VCaP (cell line): ENCODE results near the gene HEBP1.

Experiments used
- H3K27ac ChIP-seq: fragments of 450-650 bp; 2 replicates; pipeline ENCODE4 v1.5.1; 2017
- TF ChIP-seq, protein P1 (sequence below): fragments of 450-650 bp; conservative IDR thresholded peaks from 2 replicates; pipeline ENCODE4 v1.5.1; 2017; ENCODE audit warnings: mild to moderate bottlenecking, moderate library complexity

The HEBP1 gene

DNA sequence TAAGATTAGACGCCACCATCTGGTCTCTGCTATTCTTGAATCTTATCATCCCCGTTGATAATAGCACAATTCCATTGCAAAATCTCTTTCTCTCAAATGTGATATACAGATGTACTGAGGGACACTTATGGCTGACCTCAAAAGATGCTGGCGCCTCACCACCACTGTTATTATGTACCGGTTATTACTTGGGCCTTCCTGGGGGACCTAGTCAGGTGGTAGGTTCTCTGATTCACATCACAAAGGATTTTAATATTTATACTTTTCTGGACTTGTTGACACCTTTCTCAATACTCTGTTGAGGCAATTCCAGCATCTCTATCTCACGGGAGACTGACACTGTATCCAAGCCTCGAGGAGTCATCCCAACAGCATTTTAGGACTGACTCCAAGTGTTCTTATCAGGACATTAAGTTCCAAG lies 22.8 kb upstream of the HEBP1 start:
- TF ChIP-seq, protein P1, sequence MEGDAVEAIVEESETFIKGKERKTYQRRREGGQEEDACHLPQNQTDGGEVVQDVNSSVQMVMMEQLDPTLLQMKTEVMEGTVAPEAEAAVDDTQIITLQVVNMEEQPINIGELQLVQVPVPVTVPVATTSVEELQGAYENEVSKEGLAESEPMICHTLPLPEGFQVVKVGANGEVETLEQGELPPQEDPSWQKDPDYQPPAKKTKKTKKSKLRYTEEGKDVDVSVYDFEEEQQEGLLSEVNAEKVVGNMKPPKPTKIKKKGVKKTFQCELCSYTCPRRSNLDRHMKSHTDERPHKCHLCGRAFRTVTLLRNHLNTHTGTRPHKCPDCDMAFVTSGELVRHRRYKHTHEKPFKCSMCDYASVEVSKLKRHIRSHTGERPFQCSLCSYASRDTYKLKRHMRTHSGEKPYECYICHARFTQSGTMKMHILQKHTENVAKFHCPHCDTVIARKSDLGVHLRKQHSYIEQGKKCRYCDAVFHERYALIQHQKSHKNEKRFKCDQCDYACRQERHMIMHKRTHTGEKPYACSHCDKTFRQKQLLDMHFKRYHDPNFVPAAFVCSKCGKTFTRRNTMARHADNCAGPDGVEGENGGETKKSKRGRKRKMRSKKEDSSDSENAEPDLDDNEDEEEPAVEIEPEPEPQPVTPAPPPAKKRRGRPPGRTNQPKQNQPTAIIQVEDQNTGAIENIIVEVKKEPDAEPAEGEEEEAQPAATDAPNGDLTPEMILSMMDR: no peak
- no peak overlapping the region for H3K27ac ChIP-seq

DNA sequence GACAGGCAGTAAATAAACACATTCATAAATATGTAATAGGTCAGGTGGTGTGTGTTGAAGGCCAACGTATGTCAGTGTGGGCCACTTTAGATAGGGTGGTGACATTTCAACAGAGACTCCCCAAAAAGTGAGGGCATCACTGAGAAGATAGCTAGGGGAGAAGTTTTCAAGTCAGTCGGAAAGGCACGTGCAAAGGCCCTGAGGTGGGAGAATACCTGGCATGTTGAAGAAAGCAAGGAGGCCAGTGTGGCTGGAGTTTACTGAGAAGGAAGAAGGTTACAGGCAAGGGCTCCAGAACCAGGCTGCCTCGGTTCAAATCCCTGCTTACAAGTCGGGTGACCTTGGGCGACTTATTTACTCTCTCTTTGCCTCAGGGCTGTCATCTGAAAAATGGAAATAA lies 11.0 kb upstream of the HEBP1 start:
- TF ChIP-seq, protein P1: no peak
- H3K27ac ChIP-seq: no peak overlapping the region

DNA sequence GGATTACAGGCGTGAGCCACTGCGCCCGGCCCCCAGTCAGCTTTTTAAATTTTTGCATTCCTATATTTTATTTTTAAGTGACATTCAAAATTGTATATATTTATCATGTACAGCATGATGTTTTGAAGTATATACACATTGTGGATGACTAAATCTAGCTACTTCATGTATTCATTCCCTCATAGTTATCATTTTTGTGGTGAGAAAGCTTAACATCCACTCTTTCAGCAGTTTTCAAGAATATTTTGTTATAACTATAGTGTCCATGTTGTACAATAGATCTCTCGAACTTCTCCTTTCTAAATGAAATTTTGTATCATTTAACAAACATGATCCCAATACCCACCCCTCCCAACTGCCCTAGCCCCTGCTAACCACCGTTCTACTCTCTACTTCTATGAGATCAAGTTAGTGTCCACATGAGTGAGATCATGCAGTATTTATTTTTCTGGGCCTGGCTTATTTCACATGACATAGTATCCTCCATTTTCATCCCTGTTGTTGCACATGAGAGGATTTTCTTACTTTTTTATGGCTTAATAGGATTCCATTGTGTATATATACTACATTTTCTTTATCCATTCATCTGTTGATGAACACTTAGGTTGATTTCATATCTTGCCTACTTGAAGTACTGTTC lies 8.8 kb upstream of the HEBP1 start:
- TF ChIP-seq, protein P1: no peak
- no peak overlapping the region for H3K27ac ChIP-seq

DNA sequence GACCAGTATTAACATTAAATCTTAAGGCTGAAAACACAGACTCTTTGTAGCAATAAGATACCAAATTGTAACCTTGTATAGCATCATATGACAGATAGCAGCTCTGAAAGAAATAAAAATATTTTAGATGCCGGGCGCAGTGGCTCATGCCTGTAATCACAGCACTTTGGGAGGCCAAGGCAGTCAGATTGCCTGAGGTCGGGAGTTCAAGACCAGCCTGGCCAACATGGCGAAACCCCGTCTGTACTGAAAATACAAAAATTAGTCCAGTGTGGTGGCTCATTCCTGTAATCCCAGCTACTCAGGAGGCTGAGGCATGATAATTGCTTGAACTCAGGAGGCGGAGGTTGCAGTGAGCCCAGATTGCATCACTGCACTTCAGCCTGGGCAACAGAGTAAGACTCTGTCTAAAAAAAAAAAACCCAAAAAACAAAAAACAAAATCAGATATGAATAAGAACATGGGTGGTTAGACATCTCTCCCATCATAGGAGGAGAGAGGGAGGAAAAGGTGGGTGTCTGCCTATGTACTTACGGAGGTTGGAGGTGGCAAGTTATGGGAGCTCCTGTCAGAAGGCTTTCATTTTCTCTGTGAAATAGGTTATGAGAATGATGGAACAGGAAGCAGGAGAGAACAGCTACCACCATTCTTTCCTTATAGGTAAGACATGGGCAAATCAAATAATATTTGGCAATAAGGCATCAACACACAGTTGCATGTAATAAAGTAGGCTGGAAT lies 7.6 kb upstream of the HEBP1 start:
- TF ChIP-seq, protein P1: no peak
- H3K27ac ChIP-seq: no peak overlapping the region

DNA sequence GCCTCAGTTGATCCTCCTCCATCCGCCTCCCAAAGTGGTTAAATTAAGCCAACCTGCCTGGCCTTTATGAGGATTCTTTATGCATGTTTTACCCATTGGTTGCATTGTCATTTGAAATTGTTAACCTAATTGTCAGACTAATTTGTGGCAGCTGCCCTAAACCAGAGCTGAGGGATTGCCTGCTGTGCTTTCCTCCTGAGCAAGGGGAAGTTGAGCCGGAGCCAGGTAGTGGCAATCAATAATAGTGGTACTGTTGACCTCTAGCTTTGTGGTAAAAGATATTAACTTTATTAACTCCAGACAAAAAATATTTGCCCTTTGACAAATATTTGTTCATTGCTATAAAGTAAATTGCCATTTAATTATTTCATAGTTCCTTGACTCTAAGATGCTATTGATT lies 5.6 kb upstream of the HEBP1 start:
- TF ChIP-seq, protein P1: no peak
- peak overlapping the region; percentile 29 for H3K27ac ChIP-seq

DNA sequence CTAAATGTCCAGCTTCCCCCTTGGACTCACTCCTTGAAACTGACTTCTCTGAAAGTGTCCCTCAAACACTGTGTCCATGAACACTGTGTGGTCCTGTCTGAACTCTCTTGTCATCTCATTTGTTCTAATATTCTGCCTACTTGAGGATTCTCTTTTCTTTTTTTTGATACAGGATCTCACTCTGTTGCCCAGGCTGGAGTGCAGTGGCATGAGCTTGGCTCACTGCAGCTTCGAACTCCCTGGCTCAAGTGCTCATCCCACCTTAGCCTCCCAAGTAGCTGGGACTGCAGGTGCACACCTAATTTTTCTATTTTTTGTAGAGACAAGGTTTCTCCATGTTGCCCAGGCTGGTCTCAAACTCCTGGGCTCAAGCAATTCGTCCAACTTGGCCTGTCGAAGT lies 4.9 kb upstream of the HEBP1 start:
- peak overlapping the region; percentile 29; the same call in 1 of the 2 replicates for H3K27ac ChIP-seq
- TF ChIP-seq, protein P1: no peak

DNA sequence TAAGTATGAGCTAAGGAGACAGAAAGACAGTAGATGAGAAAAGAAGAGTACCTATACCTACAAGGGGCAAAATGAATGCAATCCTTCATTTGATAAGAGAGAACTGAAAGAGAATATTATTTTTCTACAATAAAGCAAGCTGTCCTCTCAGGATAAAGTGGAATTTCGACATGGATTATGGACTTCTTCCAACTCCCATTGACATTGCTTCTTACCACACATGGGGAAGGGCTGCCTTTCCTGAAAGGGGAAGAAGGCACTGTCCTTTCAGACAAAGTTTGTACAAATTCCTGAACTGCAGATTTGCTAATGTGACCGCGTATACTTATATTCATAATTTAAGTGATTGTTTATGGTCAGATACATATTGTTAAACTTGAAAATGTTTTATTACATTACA lies 4.3 kb upstream of the HEBP1 start:
- TF ChIP-seq, protein P1: no peak
- no peak overlapping the region for H3K27ac ChIP-seq
